MCF 10A (cell line): ENCODE measurements around the gene SEMA3E. TPM values are rescaled to one million over a fixed set of nuclear protein-coding genes. Genes with fewer than 3 reads are reported as not detected.
"Not testable (repeated sequence)": the region's sequence is repeated elsewhere in the genome, so short reads cannot be mapped to it uniquely, and the experiment has no call there.

ENCODE experiments used
- BruUV-seq: library from RNA; stranded (reverse); fragments of 400-500 nt; replicated peaks from 2 replicates; lab custom pipeline; 2021; lab: Mats Ljungman, UMichigan
- CTCF ChIA-PET: fragments of 300-600 bp; sonication (Branson Sonifier 250); formaldehyde crosslinking; extraction: SDS; loops from one replicate; lab custom pipeline; 2021; ENCODE audit warnings: antibody characterized with exemption, inconsistent platforms; lab: Yijun Ruan, JAX
- POLR2A ChIA-PET: fragments of 300-600, 350-650 bp; sonication (Branson Sonifier 250); formaldehyde crosslinking; extraction: SDS; loops from one replicate; lab custom pipeline; 2020; ENCODE audit warnings: antibody characterized with exemption, inconsistent platforms; lab: Yijun Ruan, JAX
- DNase-seq: peaks from one replicate; pipeline ENCODE4 v3.0.0-alpha.2; 2018; ENCODE audit not compliant: unreplicated experiment
- H3K27ac Mint-ChIP-seq: one replicate; pipeline ENCODE4 v1.8.0; 2022; ENCODE audit warnings: mild to moderate bottlenecking, low read depth, mixed read lengths; ENCODE audit not compliant: unreplicated experiment
- H3K27me3 Mint-ChIP-seq: one replicate; pipeline ENCODE4 v1.8.0; 2022; ENCODE audit warnings: mixed read lengths; ENCODE audit not compliant: insufficient read depth, unreplicated experiment
- H3K36me3 Mint-ChIP-seq: one replicate; pipeline ENCODE4 v1.8.0; 2022; ENCODE audit warnings: mild to moderate bottlenecking, moderate library complexity, mixed read lengths; ENCODE audit not compliant: insufficient read depth, unreplicated experiment
- H3K4me1 Mint-ChIP-seq: one replicate; pipeline ENCODE4 v1.8.0; 2022; ENCODE audit warnings: mixed read lengths; ENCODE audit not compliant: insufficient read depth, unreplicated experiment
- H3K4me3 Mint-ChIP-seq: one replicate; pipeline ENCODE4 v1.8.0; 2022; ENCODE audit warnings: mild to moderate bottlenecking, moderate library complexity, mixed read lengths; ENCODE audit not compliant: unreplicated experiment
- H3K9me3 Mint-ChIP-seq: one replicate; pipeline ENCODE4 v1.8.0; 2022; ENCODE audit warnings: mixed read lengths; ENCODE audit not compliant: unreplicated experiment
- intact Hi-C: fragments of 100-400 bp; cut with micrococcal nuclease; formaldehyde crosslinking; loops from 2 replicates; pipeline ENCODE4 v1.14.1; 2022
- total RNA-seq: library from RNA; stranded (reverse); gene quantifications from 2 replicates; pipeline ENCODE4 v1.2.3, GENCODE V29; 2022
- TF ChIP-seq, protein P1 (sequence below): fragments of 200-600 bp; IDR thresholded peaks from one replicate; pipeline ENCODE4 v1.8.0; 2022; ENCODE audit warnings: antibody characterized with exemption, mild to moderate bottlenecking; ENCODE audit not compliant: unreplicated experiment

SEMA3E gene
- total RNA-seq, 1 experiment from 2014 or later, result 0.51 TPM

DNA sequence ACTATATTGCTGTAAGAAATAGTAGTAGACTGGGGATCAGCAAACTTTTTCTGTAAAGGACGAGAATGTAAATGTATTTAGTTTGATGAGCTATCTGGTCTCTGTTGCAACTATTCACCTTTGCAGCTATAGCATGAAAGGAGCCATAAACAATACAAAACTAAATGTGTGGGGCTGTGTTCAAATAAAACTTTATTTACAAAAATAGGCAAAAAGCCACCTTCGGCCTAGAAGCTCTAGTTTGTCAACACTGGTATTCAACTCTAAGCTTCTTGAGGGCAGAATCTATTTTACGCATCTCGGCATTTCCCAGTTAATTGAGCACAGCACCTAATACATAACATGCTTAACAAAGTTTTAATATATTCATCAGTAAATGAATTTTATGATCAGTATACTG lies 181.4 kb downstream of the SEMA3E start:
- no TSS peak for BruUV-seq
- no peak overlapping the region for H3K27ac Mint-ChIP-seq
- ChIA-PET CTCF (interaction anchor here (0.6 to 1.9 kb wide), 4 partner anchors 18 to 1549 kb away, joined by 4 to 8 read pairs (median 5); no protein-coding TSS in a partner anchor), POLR2A (interaction anchor here (2.0 to 2.2 kb wide), 2 partner anchors 17 to 19 kb away, joined by 7 to 9 read pairs; no protein-coding TSS in a partner anchor)
- TF ChIP-seq, protein P1, sequence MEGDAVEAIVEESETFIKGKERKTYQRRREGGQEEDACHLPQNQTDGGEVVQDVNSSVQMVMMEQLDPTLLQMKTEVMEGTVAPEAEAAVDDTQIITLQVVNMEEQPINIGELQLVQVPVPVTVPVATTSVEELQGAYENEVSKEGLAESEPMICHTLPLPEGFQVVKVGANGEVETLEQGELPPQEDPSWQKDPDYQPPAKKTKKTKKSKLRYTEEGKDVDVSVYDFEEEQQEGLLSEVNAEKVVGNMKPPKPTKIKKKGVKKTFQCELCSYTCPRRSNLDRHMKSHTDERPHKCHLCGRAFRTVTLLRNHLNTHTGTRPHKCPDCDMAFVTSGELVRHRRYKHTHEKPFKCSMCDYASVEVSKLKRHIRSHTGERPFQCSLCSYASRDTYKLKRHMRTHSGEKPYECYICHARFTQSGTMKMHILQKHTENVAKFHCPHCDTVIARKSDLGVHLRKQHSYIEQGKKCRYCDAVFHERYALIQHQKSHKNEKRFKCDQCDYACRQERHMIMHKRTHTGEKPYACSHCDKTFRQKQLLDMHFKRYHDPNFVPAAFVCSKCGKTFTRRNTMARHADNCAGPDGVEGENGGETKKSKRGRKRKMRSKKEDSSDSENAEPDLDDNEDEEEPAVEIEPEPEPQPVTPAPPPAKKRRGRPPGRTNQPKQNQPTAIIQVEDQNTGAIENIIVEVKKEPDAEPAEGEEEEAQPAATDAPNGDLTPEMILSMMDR, result no peak
- no peaks in the 10 kb centered on the region for H3K9me3 Mint-ChIP-seq
- H3K27me3 Mint-ChIP-seq, result no peaks in the 10 kb centered on the region
- intact Hi-C loops, result no loop called here
- no peak overlapping the region for H3K4me3 Mint-ChIP-seq
- no peak for DNase-seq
- H3K4me1 Mint-ChIP-seq, result no peaks in the 10 kb centered on the region
- no peaks in the 10 kb centered on the region for H3K36me3 Mint-ChIP-seq

DNA sequence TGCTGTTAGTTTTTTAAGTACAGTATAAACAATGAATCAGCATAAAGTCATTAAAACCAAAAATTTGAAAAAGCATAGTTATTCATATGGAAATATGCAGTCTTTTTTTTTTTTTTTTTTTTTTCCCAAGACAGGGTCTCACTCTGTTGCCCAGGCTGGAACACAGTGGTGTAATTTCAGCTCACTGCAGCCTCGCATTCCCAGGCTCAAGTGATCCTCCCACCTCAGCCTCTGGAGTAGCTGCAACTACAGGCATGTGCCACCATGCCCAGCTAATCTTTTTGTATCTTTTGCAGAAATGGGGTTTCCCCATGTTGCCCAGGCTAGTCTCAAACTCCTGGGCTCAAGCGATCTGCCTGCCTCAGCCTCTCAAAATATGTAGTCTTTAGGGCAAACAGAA lies 182.0 kb downstream of the SEMA3E start:
- intact Hi-C loops, result no loop called here
- ChIA-PET POLR2A (no interaction called here), CTCF (interaction anchor here (1.3 to 1.9 kb wide), 2 partner anchors 19 to 55 kb away, joined by 5 to 8 read pairs; no protein-coding TSS in a partner anchor)
- TF ChIP-seq, protein P1, result no peak
- BruUV-seq, result no TSS peak
- Mint-ChIP-seq H3K36me3 (no peaks in the 10 kb centered on the region), H3K4me1 (no peaks in the 10 kb centered on the region), H3K9me3 (no peaks in the 10 kb centered on the region), H3K4me3 (no peak overlapping the region), H3K27ac (no peak overlapping the region), H3K27me3 (no peaks in the 10 kb centered on the region)
- DNase-seq, result no peak

DNA sequence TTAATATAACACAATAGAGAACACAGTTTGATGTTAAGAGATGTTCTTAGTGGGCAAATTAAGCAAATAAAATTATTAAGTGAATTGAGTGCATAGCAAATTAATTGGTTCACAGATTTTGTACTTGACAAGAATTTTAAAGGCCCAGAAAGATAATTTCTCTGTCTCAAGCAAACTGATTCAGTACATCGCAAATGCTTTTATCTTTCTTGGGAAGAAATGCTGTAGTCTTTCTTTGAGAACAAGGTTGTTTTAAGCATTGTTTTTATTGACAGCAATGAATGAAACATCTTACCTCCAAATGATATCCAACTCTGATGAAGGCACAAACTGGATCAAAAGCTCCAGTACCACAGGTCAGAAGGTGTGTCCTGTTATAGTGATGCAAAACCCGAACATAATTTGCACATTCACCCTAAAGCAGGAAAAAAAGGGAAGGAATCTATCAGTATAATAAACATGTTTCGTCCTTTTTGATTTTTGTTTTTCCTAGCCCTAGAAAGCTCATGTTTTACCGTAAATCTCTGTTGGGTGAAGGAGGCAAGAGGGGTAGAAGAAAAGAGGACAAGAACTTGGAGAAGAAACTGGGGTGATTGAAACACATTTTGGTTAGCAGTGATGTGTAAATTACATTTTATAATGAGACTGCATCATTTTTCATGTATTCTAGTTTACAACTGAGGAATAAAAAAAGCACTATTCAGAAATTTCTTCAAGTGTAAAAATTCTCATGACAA lies 182.6 kb downstream of the SEMA3E start:
- CTCF ChIA-PET, result interaction anchor here (1.3 to 1.9 kb wide), 2 partner anchors 19 to 55 kb away, joined by 5 to 8 read pairs; no protein-coding TSS in a partner anchor
- Mint-ChIP-seq H3K36me3 (no peaks in the 10 kb centered on the region), H3K27ac (no peak overlapping the region), H3K9me3 (no peaks in the 10 kb centered on the region), H3K27me3 (no peaks in the 10 kb centered on the region), H3K4me1 (no peaks in the 10 kb centered on the region), H3K4me3 (no peak overlapping the region)
- BruUV-seq, result no TSS peak
- TF ChIP-seq, protein P1, result no peak
- POLR2A ChIA-PET, result no interaction called here
- DNase-seq, result no peak
- intact Hi-C loops, result no loop called here

DNA sequence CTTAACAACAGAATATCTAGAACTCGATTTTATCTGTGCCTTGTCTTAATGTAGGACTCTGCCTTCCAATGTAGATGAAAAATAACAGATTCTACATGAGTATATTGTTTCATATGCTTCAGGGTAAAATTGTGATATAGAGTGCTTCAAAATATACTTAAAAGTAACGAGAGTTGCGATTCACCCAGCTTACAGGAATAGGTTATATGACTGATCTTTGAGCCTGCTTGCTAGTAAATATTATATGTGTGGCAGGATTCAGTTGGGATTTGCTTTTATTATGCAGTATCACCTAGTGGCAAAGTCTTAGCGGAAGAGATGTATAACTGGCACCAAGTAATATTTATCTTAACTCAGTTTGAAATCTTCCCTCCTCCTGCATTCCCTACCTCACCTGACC lies 183.3 kb downstream of the SEMA3E start:
- no peak for DNase-seq
- Mint-ChIP-seq H3K27me3 (no peaks in the 10 kb centered on the region), H3K9me3 (no peaks in the 10 kb centered on the region), H3K4me1 (no peaks in the 10 kb centered on the region), H3K27ac (no peak overlapping the region), H3K4me3 (no peak overlapping the region), H3K36me3 (no peaks in the 10 kb centered on the region)
- TF ChIP-seq, protein P1, result no peak
- ChIA-PET CTCF (no interaction called here), POLR2A (no interaction called here)
- intact Hi-C loops, result no loop called here
- no TSS peak for BruUV-seq

DNA sequence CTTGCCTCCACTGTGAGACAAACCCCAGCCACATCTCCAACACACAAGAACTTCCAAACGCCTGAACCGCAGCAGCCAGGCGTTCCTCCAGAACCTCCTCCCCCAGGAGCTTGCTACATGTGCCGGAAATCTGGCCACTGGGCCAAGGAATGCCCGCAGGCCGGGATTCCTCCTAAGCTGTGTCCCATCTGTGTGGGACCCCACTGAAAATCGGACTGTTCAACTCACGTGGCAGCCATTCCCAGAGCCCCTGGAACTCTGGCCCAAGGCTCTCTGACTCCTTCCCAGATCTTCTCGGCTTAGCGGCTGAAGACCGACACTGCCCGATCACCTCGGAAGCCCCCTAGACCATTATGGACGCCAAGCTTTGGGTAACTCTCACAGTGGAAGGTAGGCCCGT lies 187.1 kb downstream of the SEMA3E start:
- intact Hi-C loops, H3K27me3 Mint-ChIP-seq, H3K4me1 Mint-ChIP-seq, BruUV-seq, H3K27ac Mint-ChIP-seq, H3K9me3 Mint-ChIP-seq, H3K4me3 Mint-ChIP-seq, CTCF ChIA-PET, H3K36me3 Mint-ChIP-seq, POLR2A ChIA-PET, DNase-seq: not testable (repeated sequence)

DNA sequence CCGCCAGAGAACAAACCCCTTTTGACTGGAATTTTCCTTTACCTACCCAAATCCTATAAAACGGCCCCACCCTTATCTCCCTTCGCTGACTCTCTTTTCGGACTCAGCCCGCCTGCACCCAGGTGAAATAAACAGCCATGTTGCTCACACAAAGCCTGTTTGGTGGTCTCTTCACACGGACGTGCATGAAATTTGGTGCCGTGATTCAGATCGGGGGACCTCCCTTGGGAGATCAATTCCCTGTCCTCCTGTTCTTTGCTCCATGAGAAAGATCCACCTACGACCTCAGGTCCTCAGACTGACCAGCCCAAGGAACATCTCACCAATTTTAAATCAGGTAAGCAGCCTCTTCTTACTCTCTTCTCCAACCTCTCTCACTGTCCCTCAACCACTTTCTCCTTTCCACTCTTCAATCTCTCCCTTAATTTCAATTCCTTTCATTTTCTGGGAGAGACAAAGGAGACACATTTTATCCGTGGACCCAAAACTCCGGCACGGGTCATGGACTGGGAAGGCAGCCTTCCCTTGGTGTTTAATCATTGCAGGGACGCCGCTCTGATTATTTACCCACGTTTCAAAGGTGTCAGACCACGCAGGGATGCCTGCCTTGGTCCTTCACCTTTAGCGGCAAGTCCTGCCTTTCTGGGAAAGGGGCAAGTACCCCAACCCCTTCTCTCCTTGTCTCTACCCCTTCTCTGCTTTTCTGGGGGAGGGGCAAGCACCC lies 188.8 kb downstream of the SEMA3E start:
- CTCF ChIA-PET, H3K27ac Mint-ChIP-seq, BruUV-seq, DNase-seq, H3K4me3 Mint-ChIP-seq, H3K4me1 Mint-ChIP-seq, POLR2A ChIA-PET, H3K36me3 Mint-ChIP-seq, H3K27me3 Mint-ChIP-seq, H3K9me3 Mint-ChIP-seq, intact Hi-C loops: not testable (repeated sequence)
